ENCODE data around the gene INMT. TPM values are rescaled to one million over a fixed set of nuclear protein-coding genes. Genes with fewer than 3 reads are reported as not detected.
A peak's percentile ranks its signal among the peaks of the same experiment; 100 is the strongest.

The INMT gene
- total RNA-seq, 1 donor from 2014 or later, result 1.4 TPM

- peaks cover 15% of the 10 kb centered on the region for H3K36me3 Mint-ChIP-seq (ENCODE audit: low read depth, unreplicated experiment)
- no peak for TF ChIP-seq CTCF (IDR thresholded peaks at IDR 0.05; ENCODE audit: unreplicated experiment)
- peak overlapping the region; percentile 9 for H3K4me3 Mint-ChIP-seq (ENCODE audit: unreplicated experiment)
- DNase-seq (ENCODE audit: low spot score), result no peak
- peaks cover 5% of the 10 kb centered on the region for H3K27me3 Mint-ChIP-seq (ENCODE audit: unreplicated experiment)
- peaks cover 9% of the 10 kb centered on the region for H3K4me1 Mint-ChIP-seq (ENCODE audit: unreplicated experiment)
- no peaks in the 10 kb centered on the region for H3K9me3 Mint-ChIP-seq (ENCODE audit: unreplicated experiment)
- peak overlapping the region; percentile 33 for H3K27ac Mint-ChIP-seq (ENCODE audit: unreplicated experiment)
Measured at GRCh38 chr7:30754315-30754877, 2.5 kb downstream of the INMT start.

- Mint-ChIP-seq H3K36me3 (ENCODE audit: low read depth, unreplicated experiment) (peaks cover 14% of the 10 kb centered on the region), H3K4me3 (ENCODE audit: unreplicated experiment) (no peak overlapping the region), H3K4me1 (ENCODE audit: unreplicated experiment) (peaks cover 9% of the 10 kb centered on the region), H3K27me3 (ENCODE audit: unreplicated experiment) (peaks cover 5% of the 10 kb centered on the region), H3K9me3 (ENCODE audit: unreplicated experiment) (no peaks in the 10 kb centered on the region), H3K27ac (ENCODE audit: unreplicated experiment) (no peak overlapping the region)
- no peak for TF ChIP-seq CTCF (IDR thresholded peaks at IDR 0.05; ENCODE audit: unreplicated experiment)
- no peak for DNase-seq (ENCODE audit: low spot score)
Measured at GRCh38 chr7:30755384-30756154, 3.6 kb downstream of the INMT start.

GRCh38 chr7:30757342-30757692, 5.4 kb downstream of the INMT start:
- H3K4me1 Mint-ChIP-seq (ENCODE audit: unreplicated experiment), result peaks cover 9% of the 10 kb centered on the region
- no peak overlapping the region for H3K4me3 Mint-ChIP-seq (ENCODE audit: unreplicated experiment)
- no peak for TF ChIP-seq CTCF (IDR thresholded peaks at IDR 0.05; ENCODE audit: unreplicated experiment)
- H3K36me3 Mint-ChIP-seq (ENCODE audit: low read depth, unreplicated experiment), result peaks cover 8% of the 10 kb centered on the region
- peaks cover 5% of the 10 kb centered on the region for H3K27me3 Mint-ChIP-seq (ENCODE audit: unreplicated experiment)
- no peak for DNase-seq (ENCODE audit: low spot score)
- H3K27ac Mint-ChIP-seq (ENCODE audit: unreplicated experiment), result no peak overlapping the region
- no peaks in the 10 kb centered on the region for H3K9me3 Mint-ChIP-seq (ENCODE audit: unreplicated experiment)

- Mint-ChIP-seq H3K4me3 (ENCODE audit: unreplicated experiment) (no peak overlapping the region), H3K27me3 (ENCODE audit: unreplicated experiment) (no peaks in the 10 kb centered on the region), H3K4me1 (ENCODE audit: unreplicated experiment) (peaks cover 5% of the 10 kb centered on the region), H3K27ac (ENCODE audit: unreplicated experiment) (no peak overlapping the region), H3K9me3 (ENCODE audit: unreplicated experiment) (no peaks in the 10 kb centered on the region), H3K36me3 (ENCODE audit: low read depth, unreplicated experiment) (peaks cover 3% of the 10 kb centered on the region)
- DNase-seq (ENCODE audit: low spot score), result no peak
- no peak for TF ChIP-seq CTCF (IDR thresholded peaks at IDR 0.05; ENCODE audit: unreplicated experiment)
Measured at GRCh38 chr7:30760514-30761213, 8.7 kb downstream of the INMT start.
